ENCODE data around the gene STARD3NL.
A peak's percentile ranks its signal among the peaks of the same experiment; 100 is the strongest.

STARD3NL gene

GRCh38 chr7:38191791-38192190, 13.7 kb downstream of the STARD3NL start:
- Mint-ChIP-seq H3K27me3 (ENCODE audit: low read depth) (no peaks in the 10 kb centered on the region), H3K36me3 (ENCODE audit: low read depth) (peaks cover 36% of the 10 kb centered on the region), H3K4me1 (peaks cover 31% of the 10 kb centered on the region), H3K4me3 (no peak overlapping the region), H3K27ac (no peak overlapping the region), H3K9me3 (peaks cover 17% of the 10 kb centered on the region)
- no peak for TF ChIP-seq CTCF (IDR thresholded peaks at IDR 0.05; ENCODE audit: unreplicated experiment in 3 of 3)

GRCh38 chr7:38192327-38192726, 14.3 kb downstream of the STARD3NL start:
- Mint-ChIP-seq H3K4me3 (no peak overlapping the region), H3K4me1 (peaks cover 31% of the 10 kb centered on the region), H3K9me3 (peaks cover 17% of the 10 kb centered on the region), H3K36me3 (ENCODE audit: low read depth) (peaks cover 36% of the 10 kb centered on the region), H3K27ac (no peak overlapping the region), H3K27me3 (ENCODE audit: low read depth) (no peaks in the 10 kb centered on the region)
- TF ChIP-seq CTCF (IDR thresholded peaks at IDR 0.05; ENCODE audit: unreplicated experiment in 3 of 3) = no peak

- peak overlapping the region in 1 of 3 experiments; percentile 9 for H3K27ac Mint-ChIP-seq
- no peaks in the 10 kb centered on the region for H3K27me3 Mint-ChIP-seq (ENCODE audit: low read depth)
- H3K4me1 Mint-ChIP-seq = peaks cover 28% of the 10 kb centered on the region
- peaks cover 25% of the 10 kb centered on the region for H3K36me3 Mint-ChIP-seq (ENCODE audit: low read depth)
- peaks cover 13% of the 10 kb centered on the region for H3K9me3 Mint-ChIP-seq
- TF ChIP-seq CTCF (IDR thresholded peaks at IDR 0.05; ENCODE audit: unreplicated experiment in 3 of 3) = no peak
- H3K4me3 Mint-ChIP-seq = no peak overlapping the region
Measured at GRCh38 chr7:38195804-38196595, 18.0 kb downstream of the STARD3NL start.

- H3K27ac Mint-ChIP-seq = no peak overlapping the region
- H3K27me3 Mint-ChIP-seq (ENCODE audit: low read depth) = no peaks in the 10 kb centered on the region
Measured at GRCh38 chr7:38198366-38198765, 20.3 kb downstream of the STARD3NL start.

GRCh38 chr7:38199154-38199553, 21.1 kb downstream of the STARD3NL start:
- H3K4me3 Mint-ChIP-seq = no peak overlapping the region

More at GRCh38 chr7:38198366-38198765, 20.3 kb downstream of the STARD3NL start:
- no peak for TF ChIP-seq CTCF (IDR thresholded peaks at IDR 0.05; ENCODE audit: unreplicated experiment in 3 of 3)
- Mint-ChIP-seq H3K4me3 (no peak overlapping the region), H3K4me1 (peaks cover 28% of the 10 kb centered on the region), H3K9me3 (peaks cover 6% of the 10 kb centered on the region), H3K36me3 (ENCODE audit: low read depth) (peaks cover 15% of the 10 kb centered on the region)

More at GRCh38 chr7:38199154-38199553, 21.1 kb downstream of the STARD3NL start:
- no peaks in the 10 kb centered on the region for H3K27me3 Mint-ChIP-seq (ENCODE audit: low read depth)
- peak overlapping the region in 1 of 3 experiments; percentile 2 for H3K27ac Mint-ChIP-seq
- TF ChIP-seq CTCF (IDR thresholded peaks at IDR 0.05; ENCODE audit: unreplicated experiment in 3 of 3) = no peak
- peaks cover 20% of the 10 kb centered on the region for H3K36me3 Mint-ChIP-seq (ENCODE audit: low read depth)
- H3K9me3 Mint-ChIP-seq = peaks cover 9% of the 10 kb centered on the region
- H3K4me1 Mint-ChIP-seq = peaks cover 28% of the 10 kb centered on the region

All from nephron (organoid).